Kasumi-1 (cell line): ENCODE results near the gene HSPG2.

Experiments
- DNase-seq, 2 experiments: peaks; one replicate each; lab custom pipeline; 2025; lab: John Stamatoyannopoulos, UW

Gene HSPG2

GRCh38 chr1:21861602-21862429, 75.3 kb downstream of the HSPG2 start:
- DNase-seq, result no peak

- DNase-seq, result no peak
These were observed 76.1 kb downstream of the HSPG2 start for GRCh38 chr1:21860971-21861370.

GRCh38 chr1:21859669-21860179, 77.4 kb downstream of the HSPG2 start:
- DNase-seq, result no peak

- DNase-seq, result no peak
These were observed 79.1 kb downstream of the HSPG2 start for GRCh38 chr1:21857840-21858670.

- no peak for DNase-seq
These were observed 79.8 kb downstream of the HSPG2 start for GRCh38 chr1:21857142-21857839.

GRCh38 chr1:21855257-21856096, 81.6 kb downstream of the HSPG2 start:
- DNase-seq, result no peak

GRCh38 chr1:21854751-21855131, 82.4 kb downstream of the HSPG2 start:
- DNase-seq, result no peak

GRCh38 chr1:21854090-21854750, 82.9 kb downstream of the HSPG2 start:
- DNase-seq, result no peak

GRCh38 chr1:21853131-21853427, 84.0 kb downstream of the HSPG2 start:
- DNase-seq, result no peak

- no peak for DNase-seq
These were observed 84.6 kb downstream of the HSPG2 start for GRCh38 chr1:21852282-21853130.

- DNase-seq, result no peak
These were observed 85.5 kb downstream of the HSPG2 start for GRCh38 chr1:21851430-21852250.

- DNase-seq, result no peak
These were observed 87.1 kb downstream of the HSPG2 start for GRCh38 chr1:21849909-21850576.

GRCh38 chr1:21848524-21849174, 88.5 kb downstream of the HSPG2 start:
- DNase-seq, result no peak

GRCh38 chr1:21847223-21848205, 89.6 kb downstream of the HSPG2 start:
- no peak for DNase-seq

- no peak for DNase-seq
These were observed 91.2 kb downstream of the HSPG2 start for GRCh38 chr1:21845646-21846641.

GRCh38 chr1:21843996-21844395, 93.1 kb downstream of the HSPG2 start:
- DNase-seq, result no peak
